GM12878 (cell line): Measurements from ENCODE around the gene CPB2. TPM values are rescaled to one million over a fixed set of nuclear protein-coding genes. Genes with fewer than 3 reads are reported as not detected.

Source experiments
- CBX5 ChIP-seq: sonication (generic); IDR thresholded peaks from 2 replicates; pipeline ENCODE4 v1.6.1; 2016; ENCODE audit warnings: low read depth, moderate library complexity, mild to moderate bottlenecking, inconsistent platforms
- MTA3 ChIP-seq: IDR thresholded peaks from 2 replicates; pipeline ENCODE4 v1.6.1; 2012; ENCODE audit warnings: low read length, inconsistent platforms, borderline replicate concordance
- PML ChIP-seq: IDR thresholded peaks from 2 replicates; pipeline ENCODE4 v1.6.1; 2012; ENCODE audit warnings: low read length, inconsistent platforms
- RAD21 ChIP-seq: IDR thresholded peaks from 2 replicates; pipeline ENCODE4 v1.6.1; 2011; ENCODE audit warnings: mild to moderate bottlenecking, low read depth, low read length, moderate library complexity; ENCODE audit not compliant: insufficient read depth
- RELB ChIP-seq: fragments of 450-650 bp; IDR thresholded peaks from 2 replicates; pipeline ENCODE4 v1.6.1; 2017; ENCODE audit warnings: low read depth, mild to moderate bottlenecking, moderate library complexity
- SKIL ChIP-seq: fragments of 450-650 bp; IDR thresholded peaks from 2 replicates; pipeline ENCODE4 v1.6.1; 2017; ENCODE audit warnings: mild to moderate bottlenecking, low read depth, inconsistent platforms; ENCODE audit not compliant: poor library complexity, severe bottlenecking
- SMARCA5 ChIP-seq: fragments of 450-650 bp; IDR thresholded peaks from 2 replicates; pipeline ENCODE4 v1.6.1; 2017; ENCODE audit warnings: mild to moderate bottlenecking
- SRF ChIP-seq, 2 experiments: IDR thresholded peaks; 2 replicates each; pipeline ENCODE4 v1.6.1; 2011; ENCODE audit warnings: low read depth in 2 of 2, low read length in 2 of 2, mild to moderate bottlenecking in 1 of 2, moderate library complexity in 1 of 2
- SUPT20H ChIP-seq: IDR thresholded peaks from 2 replicates; pipeline ENCODE4 v1.6.1; 2011; ENCODE audit warnings: low read depth, mild to moderate bottlenecking, low read length, moderate library complexity, borderline replicate concordance; ENCODE audit not compliant: control insufficient read depth
- ZNF24 ChIP-seq: fragments of 450-650 bp; IDR thresholded peaks from 2 replicates; pipeline ENCODE4 v1.6.1; 2017; ENCODE audit warnings: antibody characterized with exemption, mild to moderate bottlenecking
- polyA plus RNA-seq, 11 experiments: library from polyadenylated mRNA; depleted of rRNA in 4 of 11; unstranded in 6 of 11; stranded (reverse) in 5 of 11; fragments of >200 nt; fragmentation: Nextera tagmentation in 4 of 11; fragmentation: Illumina TruSeq in 1 of 11; extraction: Ambion mirVana in 4 of 11; extraction: Trizol in 1 of 11; gene quantifications; 1 replicate in 1 of 11; 2 replicates in 10 of 11; pipeline versions ENCODE4 v1.2.1 to v1.2.3, GENCODE V29; 2011 to 2016; ENCODE audit warnings: inconsistent platforms in 2 of 11, missing spikeins in 2 of 11, low read depth in 1 of 11
- total RNA-seq, 4 experiments: library from RNA; depleted of rRNA in 3 of 4; stranded (reverse); fragments of >200 nt in 3 of 4; fragmentation: Illumina TruSeq in 1 of 4; extraction: Trizol in 1 of 4; gene quantifications; 2 replicates each; pipeline versions ENCODE4 v1.2.1 to v1.2.3, GENCODE V29; 2013 to 2021

CPB2 gene
- total and polyA plus RNA-seq, 10 of the 15 experiments (the other 5 are each of a cell fraction or from before 2014, with no cell fraction given) = 0.05 to 0.87 (median 0.13) TPM; not detected in 3

- 0 out of 2 replicates have a peak, but pooled peaks have one; percentile 12 for TF ChIP-seq PML
- TF ChIP-seq RAD21 = peak; percentile 88
- no peak for TF ChIP-seq RELB
- peak; percentile 29 for TF ChIP-seq SKIL
- TF ChIP-seq SMARCA5 = peak; percentile 57; the same call in 1 of the 2 replicates
- TF ChIP-seq MTA3 = no peak
- no peak for TF ChIP-seq SUPT20H
- TF ChIP-seq CBX5 = no peak
- TF ChIP-seq ZNF24 = 0 out of 2 replicates have a peak, but pooled peaks have one; percentile 12
- no peak for TF ChIP-seq SRF (IDR thresholded peaks at IDR 0.05; ENCODE audit: low read depth in 2 of 2, low read length in 2 of 2)
- TF ChIP-seq, all 136 proteins: peak for 16
These were observed 21.9 kb upstream of the CPB2 start (continued) for GRCh38 chr13:46126552-46127357.
